Stimulated activated CD4-positive, alpha-beta T cell treated with anti-CD3 and anti-CD28 coated beads, Interleukin-1b, Interleukin-23, amount 100 ng/mL, for 4 hours (primary cell): ENCODE measurements around the gene NAP1L1.
"Not testable (repeated sequence)": the region's sequence is repeated elsewhere in the genome, so short reads cannot be mapped to it uniquely, and the experiment has no call there.

ENCODE experiments used
- DNase-seq, 2 donors: peaks; one replicate each; pipeline ENCODE4 v3.0.0-alpha.2; 2020; ENCODE audit warnings: low read depth in 2 of 2

NAP1L1 gene

GRCh38 chr12:75990189-75990912 lies 94.1 kb downstream of the NAP1L1 start:
- DNase-seq, result no peak

GRCh38 chr12:75987709-75988108 lies 96.8 kb downstream of the NAP1L1 start:
- DNase-seq, result not testable (repeated sequence)
